ENCODE results near the gene TXLNG. TPM values are rescaled to one million over a fixed set of nuclear protein-coding genes. Genes with fewer than 3 reads are reported as not detected.
"Not testable (repeated sequence)": the region's sequence is repeated elsewhere in the genome, so short reads cannot be mapped to it uniquely, and the experiment has no call there.

The TXLNG gene
- total RNA-seq, 2 experiments from 2014 or later: 17.3 to 21.4 TPM

GRCh38 chrX:16842684-16843083, 56.4 kb downstream of the TXLNG start:
- intact Hi-C loops (cut with DNase I, micrococcal nuclease): no loop called here
- H3K36me3 Mint-ChIP-seq (ENCODE audit: low read depth): peaks cover 30% of the 10 kb centered on the region
- POLR2A ChIA-PET: no interaction called here

GRCh38 chrX:16843208-16843909, 57.1 kb downstream of the TXLNG start:
- intact Hi-C loops (cut with DNase I, micrococcal nuclease): no loop called here
- Mint-ChIP-seq H3K4me1 (peaks cover 19% of the 10 kb centered on the region), H3K27ac (peak overlapping the region; percentile 51), H3K4me3 (no peak overlapping the region), H3K27me3 (no peaks in the 10 kb centered on the region), H3K9me3 (ENCODE audit: low read depth) (no peaks in the 10 kb centered on the region), H3K36me3 (ENCODE audit: low read depth) (peaks cover 29% of the 10 kb centered on the region)
- ChIA-PET POLR2A (no interaction called here), CTCF (no interaction called here)
- ATAC-seq (peak; percentile 24), DNase-seq (no peak)

More at GRCh38 chrX:16842684-16843083, 56.4 kb downstream of the TXLNG start:
- DNase-seq: no peak
- CTCF ChIA-PET: interaction anchor here (0.7 to 0.8 kb wide), 2 partner anchors 16 to 1111 kb away, joined by 3 read pairs; no protein-coding TSS in a partner anchor
- no peak overlapping the region for H3K27ac Mint-ChIP-seq
- peaks cover 16% of the 10 kb centered on the region for H3K4me1 Mint-ChIP-seq
- no peaks in the 10 kb centered on the region for H3K9me3 Mint-ChIP-seq (ENCODE audit: low read depth)
- H3K27me3 Mint-ChIP-seq: no peaks in the 10 kb centered on the region
- no peak for ATAC-seq
- no peak overlapping the region for H3K4me3 Mint-ChIP-seq

- CTCF ChIA-PET: no interaction called here
- no peak overlapping the region for H3K4me3 Mint-ChIP-seq
- intact Hi-C loops (cut with DNase I, micrococcal nuclease): no loop called here
- no peak for DNase-seq
- POLR2A ChIA-PET: no interaction called here
- H3K4me1 Mint-ChIP-seq: peaks cover 11% of the 10 kb centered on the region
- peaks cover 26% of the 10 kb centered on the region for H3K36me3 Mint-ChIP-seq (ENCODE audit: low read depth)
- no peak overlapping the region for H3K27ac Mint-ChIP-seq
- H3K9me3 Mint-ChIP-seq (ENCODE audit: low read depth): no peaks in the 10 kb centered on the region
- no peak for ATAC-seq
- no peaks in the 10 kb centered on the region for H3K27me3 Mint-ChIP-seq
Observed at GRCh38 chrX:16845686-16846085, 59.4 kb downstream of the TXLNG start.

GRCh38 chrX:16848541-16848940, 62.3 kb downstream of the TXLNG start:
- Mint-ChIP-seq H3K27me3 (no peaks in the 10 kb centered on the region), H3K9me3 (ENCODE audit: low read depth) (no peaks in the 10 kb centered on the region), H3K36me3 (ENCODE audit: low read depth) (peaks cover 39% of the 10 kb centered on the region), H3K4me3 (no peak overlapping the region), H3K4me1 (peaks cover 30% of the 10 kb centered on the region), H3K27ac (no peak overlapping the region)
- ATAC-seq: no peak
- intact Hi-C loops (cut with DNase I, micrococcal nuclease): no loop called here
- DNase-seq: no peak
- CTCF ChIA-PET: no interaction called here
- POLR2A ChIA-PET: no interaction called here

- ATAC-seq (no peak), DNase-seq (no peak)
- Mint-ChIP-seq H3K4me3 (no peak overlapping the region), H3K27me3 (no peaks in the 10 kb centered on the region), H3K27ac (peak overlapping the region; percentile 65), H3K9me3 (ENCODE audit: low read depth) (no peaks in the 10 kb centered on the region), H3K4me1 (peaks cover 47% of the 10 kb centered on the region), H3K36me3 (ENCODE audit: low read depth) (peaks cover 46% of the 10 kb centered on the region)
- ChIA-PET POLR2A (no interaction called here), CTCF (interaction anchor here (1.0 kb wide), 1 partner anchor 32 kb away, joined by 4 read pairs; no protein-coding TSS in a partner anchor)
- intact Hi-C loops (cut with DNase I, micrococcal nuclease): no loop called here
Observed at GRCh38 chrX:16851421-16851820, 65.2 kb downstream of the TXLNG start.

- peaks cover 51% of the 10 kb centered on the region for H3K4me1 Mint-ChIP-seq
- intact Hi-C loops (cut with DNase I, micrococcal nuclease): loop anchor here in 1 of 2 experiments (2.0 kb wide), 1 partner anchor 17 kb away; no protein-coding TSS in a partner anchor
Observed at GRCh38 chrX:16851827-16852226, 65.6 kb downstream of the TXLNG start.

GRCh38 chrX:16852617-16853179, 66.4 kb downstream of the TXLNG start:
- Mint-ChIP-seq H3K4me1 (peaks cover 58% of the 10 kb centered on the region), H3K27ac (peak overlapping the region; percentile 63), H3K4me3 (no peak overlapping the region), H3K36me3 (ENCODE audit: low read depth) (peaks cover 57% of the 10 kb centered on the region), H3K27me3 (no peaks in the 10 kb centered on the region), H3K9me3 (ENCODE audit: low read depth) (no peaks in the 10 kb centered on the region)
- POLR2A ChIA-PET: no interaction called here
- intact Hi-C loops (cut with DNase I, micrococcal nuclease): loop anchor here in 1 of 2 experiments (2.0 kb wide), 1 partner anchor 16 kb away; no protein-coding TSS in a partner anchor
- CTCF ChIA-PET: interaction anchor here (1.0 to 1.1 kb wide), 2 partner anchors 30 to 194 kb away, joined by 3 to 6 read pairs; no protein-coding TSS in a partner anchor
- ATAC-seq (peak; percentile 74), DNase-seq (peak; percentile 32)

More at GRCh38 chrX:16851827-16852226, 65.6 kb downstream of the TXLNG start:
- ATAC-seq (no peak), DNase-seq (no peak)
- Mint-ChIP-seq H3K9me3 (ENCODE audit: low read depth) (no peaks in the 10 kb centered on the region), H3K36me3 (ENCODE audit: low read depth) (peaks cover 50% of the 10 kb centered on the region), H3K27me3 (no peaks in the 10 kb centered on the region), H3K4me3 (no peak overlapping the region), H3K27ac (peak overlapping the region; percentile 65)
- ChIA-PET CTCF (interaction anchor here (1.1 kb wide), 1 partner anchor 30 kb away, joined by 6 read pairs; no protein-coding TSS in a partner anchor), POLR2A (no interaction called here)

- ATAC-seq: no peak
- intact Hi-C loops (cut with DNase I, micrococcal nuclease): loop anchor here in 1 of 2 experiments (2.0 kb wide), 1 partner anchor 15 kb away; no protein-coding TSS in a partner anchor
- ChIA-PET CTCF (interaction anchor here (0.6 kb wide), 1 partner anchor 13 kb away, joined by 3 read pairs; no protein-coding TSS in a partner anchor), POLR2A (no interaction called here)
- H3K4me3 Mint-ChIP-seq: no peak overlapping the region
- DNase-seq: no peak
- H3K36me3 Mint-ChIP-seq (ENCODE audit: low read depth): peaks cover 51% of the 10 kb centered on the region
- no peaks in the 10 kb centered on the region for H3K9me3 Mint-ChIP-seq (ENCODE audit: low read depth)
- H3K27me3 Mint-ChIP-seq: no peaks in the 10 kb centered on the region
- H3K27ac Mint-ChIP-seq: peak overlapping the region; percentile 55
- peaks cover 54% of the 10 kb centered on the region for H3K4me1 Mint-ChIP-seq
Observed at GRCh38 chrX:16853537-16853936, 67.3 kb downstream of the TXLNG start.

- ATAC-seq: peak; percentile 50
- ChIA-PET POLR2A (interaction anchor here (1.1 kb wide), 1 partner anchor 11 kb away, joined by 3 read pairs; no protein-coding TSS in a partner anchor), CTCF (interaction anchor here (0.8 to 1.6 kb wide), 4 partner anchors 26 to 30 kb away, joined by 3 to 5 read pairs (median 4); no protein-coding TSS in a partner anchor)
- Mint-ChIP-seq H3K27me3 (no peaks in the 10 kb centered on the region), H3K36me3 (ENCODE audit: low read depth) (peaks cover 56% of the 10 kb centered on the region), H3K27ac (peak overlapping the region; percentile 82), H3K4me1 (peaks cover 65% of the 10 kb centered on the region), H3K4me3 (no peak overlapping the region), H3K9me3 (ENCODE audit: low read depth) (no peaks in the 10 kb centered on the region)
- intact Hi-C loops (cut with DNase I, micrococcal nuclease): loop anchor here in 1 of 2 experiments (1.0 kb wide), 1 partner anchor 14 kb away; no protein-coding TSS in a partner anchor
- DNase-seq: peak; percentile 13
Observed at GRCh38 chrX:16855363-16856075, 69.3 kb downstream of the TXLNG start.

- POLR2A ChIA-PET: interaction anchor here (1.1 kb wide), 1 partner anchor 11 kb away, joined by 3 read pairs; no protein-coding TSS in a partner anchor
- not testable (repeated sequence) for H3K4me3 Mint-ChIP-seq; H3K9me3 Mint-ChIP-seq (ENCODE audit: low read depth); H3K27me3 Mint-ChIP-seq
- intact Hi-C loops (cut with DNase I, micrococcal nuclease): loop anchor here in 1 of 2 experiments (1.0 kb wide), 1 partner anchor 13 kb away; no protein-coding TSS in a partner anchor
- CTCF ChIA-PET: interaction anchor here (1.1 to 1.6 kb wide), 2 partner anchors 27 to 30 kb away, joined by 3 to 5 read pairs; no protein-coding TSS in a partner anchor
- peaks cover 65% of the 10 kb centered on the region for H3K4me1 Mint-ChIP-seq
- H3K27ac Mint-ChIP-seq: peak overlapping the region; percentile 58
- peak; percentile 62 for DNase-seq
- peaks cover 56% of the 10 kb centered on the region for H3K36me3 Mint-ChIP-seq (ENCODE audit: low read depth)
- peak; percentile 63 for ATAC-seq
Observed at GRCh38 chrX:16856076-16856404, 69.8 kb downstream of the TXLNG start.

- DNase-seq: no peak
- Mint-ChIP-seq H3K4me3 (no peak overlapping the region), H3K36me3 (ENCODE audit: low read depth) (peaks cover 53% of the 10 kb centered on the region), H3K27ac (peak overlapping the region; percentile 47), H3K9me3 (ENCODE audit: low read depth) (no peaks in the 10 kb centered on the region), H3K4me1 (peaks cover 60% of the 10 kb centered on the region), H3K27me3 (no peaks in the 10 kb centered on the region)
- POLR2A ChIA-PET: interaction anchor here (1.1 kb wide), 1 partner anchor 10 kb away, joined by 3 read pairs; no protein-coding TSS in a partner anchor
- intact Hi-C loops (cut with DNase I, micrococcal nuclease): loop anchor here in 1 of 2 experiments (1.0 kb wide), 1 partner anchor 13 kb away; no protein-coding TSS in a partner anchor
- CTCF ChIA-PET: interaction anchor here (0.9 to 1.6 kb wide), 4 partner anchors 11 to 29 kb away, joined by 3 to 5 read pairs (median 4); no protein-coding TSS in a partner anchor
- ATAC-seq: no peak
Observed at GRCh38 chrX:16856744-16857143, 70.5 kb downstream of the TXLNG start.

All from activated CD4-positive, alpha-beta T cell treated with anti-CD3 and anti-CD28 coated beads for 36 hours (primary cell).